ENCODE measurements around the gene RGPD8. TPM values are rescaled to one million over a fixed set of nuclear protein-coding genes. Genes with fewer than 3 reads are reported as not detected.

Gene RGPD8
- total and polyA plus RNA-seq, 2 of the 8 experiments (the other 6 are each of a cell fraction or from before 2014, with no cell fraction given): 0.51 to 8.2 TPM

- H2BK15ac ChIP-seq (ENCODE audit: low read length): no peak overlapping the region
- no peaks in the 10 kb centered on the region for H3K23me2 ChIP-seq (ENCODE audit: low read depth, low read length)
- whole genome bisulfite sequencing, 2 experiments (ENCODE audit: extremely low coverage in 1 of 2, insufficient coverage in 1 of 2, insufficient read length in 1 of 2, insufficient replicate concordance in 2 of 2, low coverage in 1 of 2, low lambda C conversion rate in 2 of 2, missing lambda C conversion rate in 1 of 2): 83% methylated on average over 5 of the region's 5 CpGs; no CpG with 5 or more reads in 1 of the 2 experiments
- no peak overlapping the region for H2BK12ac ChIP-seq (ENCODE audit: low read depth, low read length)
- FAIRE-seq (no peak), DNase-seq (ENCODE audit: low read depth in 1 of 2, low spot score in 2 of 2) (no peak)
- no peaks in the 10 kb centered on the region for H3K79me2 ChIP-seq (ENCODE audit: control insufficient read depth in 1 of 2, insufficient read depth in 2 of 2, low read length in 2 of 2)
- no peak overlapping the region for H3K9ac ChIP-seq (replicated peaks in 1 of 4; ENCODE audit: extremely low read depth in 1 of 4, low read depth in 3 of 4, low read length in 3 of 4)
- no peak overlapping the region for H3K23ac ChIP-seq (ENCODE audit: insufficient read length)
- no peaks in the 10 kb centered on the region for H3K9me3 ChIP-seq (ENCODE audit: insufficient read depth in 2 of 2, low read depth in 1 of 2, low read length in 1 of 2)
- no peak overlapping the region for H4K8ac ChIP-seq (ENCODE audit: extremely low read depth, insufficient read depth, low read length)
- no peak overlapping the region for H3K4me2 ChIP-seq (ENCODE audit: insufficient read depth in 1 of 2, low read depth in 2 of 2, low read length in 2 of 2)
- H4K91ac ChIP-seq (replicated peaks; ENCODE audit: insufficient read length, low read length): no peak overlapping the region
- H3K56ac ChIP-seq (replicated peaks; ENCODE audit: insufficient read length, low read depth, low read length): no peak overlapping the region
- H4K20me1 ChIP-seq (replicated peaks in 1 of 2; ENCODE audit: control insufficient read depth in 1 of 2, insufficient read depth in 2 of 2, low read length in 2 of 2): no peaks in the 10 kb centered on the region
- H3K14ac ChIP-seq (ENCODE audit: insufficient read length): no peak overlapping the region
- H2AFZ ChIP-seq (ENCODE audit: low read length): no peak overlapping the region
- ChIA-PET CTCF (ENCODE audit: partially characterized antibody) (interaction anchor here (2.7 to 2.9 kb wide), 2 partner anchors 10 to 17 kb away, joined by 6 to 12 read pairs; no protein-coding TSS in a partner anchor), POLR2A (ENCODE audit: partially characterized antibody) (interaction anchor here (0.6 kb wide), 1 partner anchor 14 kb away, joined by 3 read pairs; no protein-coding TSS in a partner anchor)
- no peak overlapping the region for H3K27ac ChIP-seq (ENCODE audit: low read depth, low read length)
- H4K5ac ChIP-seq (ENCODE audit: insufficient read length, low read depth, low read length): no peak overlapping the region
- no peak for TF ChIP-seq BRCA1 (IDR thresholded peaks at IDR 0.05; ENCODE audit: low read depth, low read length)
- TF ChIP-seq TAF1 (IDR thresholded peaks at IDR 0.05; ENCODE audit: low read depth, low read length): no peak
- TF ChIP-seq CBX5 (IDR thresholded peaks at IDR 0.05; ENCODE audit: low read depth, low read length): no peak
- no peak for TF ChIP-seq ATF2 (IDR thresholded peaks at IDR 0.05; ENCODE audit: low read length)
- no peak for TF ChIP-seq FOSL1 (IDR thresholded peaks at IDR 0.05; ENCODE audit: insufficient read depth, low read depth, low read length)
- TF ChIP-seq JUN (IDR thresholded peaks at IDR 0.05; ENCODE audit: low read depth, low read length): no peak
- TF ChIP-seq NRF1 (IDR thresholded peaks at IDR 0.05; ENCODE audit: low read depth, low read length): no peak
- no peak for TF ChIP-seq SP4 (IDR thresholded peaks at IDR 0.05; ENCODE audit: low read length)
- no peak for TF ChIP-seq POU5F1 (IDR thresholded peaks at IDR 0.05; ENCODE audit: low read depth, low read length)
- TF ChIP-seq CEBPB (IDR thresholded peaks at IDR 0.05; ENCODE audit: low read depth, low read length): no peak
- no peak for TF ChIP-seq RNF2 (IDR thresholded peaks at IDR 0.05; ENCODE audit: borderline replicate concordance, low read depth, low read length, missing control alignments, poor library complexity, severe bottlenecking)
- no peak for TF ChIP-seq EZH2 (IDR thresholded peaks at IDR 0.05; ENCODE audit: low read depth, low read length, severe bottlenecking)
- no peak for TF ChIP-seq SIX5 (IDR thresholded peaks at IDR 0.05; ENCODE audit: low read depth, low read length)
- TF ChIP-seq SP1 (IDR thresholded peaks at IDR 0.05; ENCODE audit: low read depth, low read length): no peak
- no peak overlapping the region for H3K4me3 ChIP-seq (ENCODE audit: extremely low read depth in 1 of 4, insufficient read depth in 2 of 4, low read depth in 3 of 4, low read length in 4 of 4)
- no peaks in the 10 kb centered on the region for H3K4me1 ChIP-seq (replicated peaks in 1 of 4; ENCODE audit: control insufficient read depth in 3 of 4, insufficient read depth in 4 of 4, low read length in 3 of 4)
- H3K18ac ChIP-seq (ENCODE audit: extremely low read depth, low read length): no peak overlapping the region
- H3K27me3 ChIP-seq (replicated peaks in 1 of 4; ENCODE audit: control insufficient read depth in 3 of 4, extremely low read depth in 1 of 4, insufficient read depth in 3 of 4, low read length in 3 of 4): no peaks in the 10 kb centered on the region
- H2BK5ac ChIP-seq (ENCODE audit: low read depth, low read length): no peak overlapping the region
- no peak overlapping the region for H2BK120ac ChIP-seq (replicated peaks; ENCODE audit: low read depth, low read length)
- H2AK5ac ChIP-seq (ENCODE audit: low read depth, low read length): no peak overlapping the region
- no peaks in the 10 kb centered on the region for H3K79me1 ChIP-seq (ENCODE audit: low read depth, low read length)
- H3K36me3 ChIP-seq (ENCODE audit: control insufficient read depth in 2 of 4, insufficient read depth in 4 of 4, low read length in 3 of 4): no peaks in the 10 kb centered on the region
- H2BK20ac ChIP-seq (ENCODE audit: low read length): no peak overlapping the region
- H3K4ac ChIP-seq (replicated peaks; ENCODE audit: insufficient read length, low read depth, low read length): no peak overlapping the region
These were observed 28.7 kb upstream of the RGPD8 start for GRCh38 chr2:112462178-112462577.

Data from H1 (cell line).